ENCODE data around the gene MGAM2. TPM values are rescaled to one million over a fixed set of nuclear protein-coding genes. Genes with fewer than 3 reads are reported as not detected.

The MGAM2 gene
- total RNA-seq, 1 experiment from 2014 or later: not detected

- intact Hi-C loops (cut with micrococcal nuclease; ENCODE audit: unreplicated experiment): no loop called here
- Histone ChIP-seq H3K4me3 (no peak overlapping the region), H4K20me1 (ENCODE audit: insufficient read depth) (no peaks in the 10 kb centered on the region), H3K4me2 (no peak overlapping the region), H3K79me2 (ENCODE audit: low read depth) (no peaks in the 10 kb centered on the region), H3K27me3 (ENCODE audit: insufficient read depth, low read depth) (no peaks in the 10 kb centered on the region), H3K27ac (no peak overlapping the region), H3F3A (ENCODE audit: insufficient read depth, low read depth) (no peaks in the 10 kb centered on the region), H2AFZ (no peak overlapping the region), H3K9me3 (ENCODE audit: insufficient read depth, low read depth) (no peaks in the 10 kb centered on the region), H3K4me1 (replicated peaks; ENCODE audit: insufficient read depth) (no peaks in the 10 kb centered on the region), H3K9me2 (ENCODE audit: insufficient read depth) (no peaks in the 10 kb centered on the region; the same call in 1 of the 2 replicates), H3K36me3 (ENCODE audit: low read depth) (no peaks in the 10 kb centered on the region)
- no peak for DNase-seq
- ChIA-PET CTCF (no interaction called here), POLR2A (ENCODE audit: unreplicated experiment) (no interaction called here)
- BruUV-seq (replicated peaks): no TSS peak
- no peak for TF ChIP-seq CTCF (conservative IDR thresholded peaks at IDR 0.05)
- no peak for TF ChIP-seq EZH2 (IDR thresholded peaks at IDR 0.05; ENCODE audit: low read depth)
Measured at GRCh38 chr7:142088022-142088714, 23.4 kb upstream of the MGAM2 start.

GRCh38 chr7:142089035-142089434, 22.5 kb upstream of the MGAM2 start:
- Histone ChIP-seq H3K9me3 (ENCODE audit: insufficient read depth, low read depth) (no peaks in the 10 kb centered on the region), H3K27ac (no peak overlapping the region), H3K79me2 (ENCODE audit: low read depth) (no peaks in the 10 kb centered on the region), H3K4me2 (no peak overlapping the region), H3K4me1 (replicated peaks; ENCODE audit: insufficient read depth) (no peaks in the 10 kb centered on the region), H3K4me3 (no peak overlapping the region), H2AFZ (no peak overlapping the region), H3F3A (ENCODE audit: insufficient read depth, low read depth) (no peaks in the 10 kb centered on the region), H4K20me1 (ENCODE audit: insufficient read depth) (no peaks in the 10 kb centered on the region), H3K36me3 (ENCODE audit: low read depth) (no peaks in the 10 kb centered on the region), H3K27me3 (ENCODE audit: insufficient read depth, low read depth) (no peaks in the 10 kb centered on the region), H3K9me2 (ENCODE audit: insufficient read depth) (no peaks in the 10 kb centered on the region; the same call in 1 of the 2 replicates)
- ChIA-PET POLR2A (ENCODE audit: unreplicated experiment) (no interaction called here), CTCF (no interaction called here)
- DNase-seq: no peak
- no TSS peak for BruUV-seq (replicated peaks)
- no peak for TF ChIP-seq EZH2 (IDR thresholded peaks at IDR 0.05; ENCODE audit: low read depth)
- no peak for TF ChIP-seq CTCF (conservative IDR thresholded peaks at IDR 0.05)
- intact Hi-C loops (cut with micrococcal nuclease; ENCODE audit: unreplicated experiment): no loop called here

GRCh38 chr7:142091961-142092360, 19.6 kb upstream of the MGAM2 start:
- no peak for TF ChIP-seq CTCF (conservative IDR thresholded peaks at IDR 0.05)
- TF ChIP-seq EZH2 (IDR thresholded peaks at IDR 0.05; ENCODE audit: low read depth): no peak
- H3K36me3 ChIP-seq (ENCODE audit: low read depth): no peaks in the 10 kb centered on the region
- no peaks in the 10 kb centered on the region for H3K9me2 ChIP-seq (ENCODE audit: insufficient read depth)
- H3K4me1 ChIP-seq (replicated peaks; ENCODE audit: insufficient read depth): no peaks in the 10 kb centered on the region
- H2AFZ ChIP-seq: no peak overlapping the region
- no peaks in the 10 kb centered on the region for H3F3A ChIP-seq (ENCODE audit: insufficient read depth, low read depth)
- ChIA-PET CTCF (no interaction called here), POLR2A (ENCODE audit: unreplicated experiment) (no interaction called here)
- no peaks in the 10 kb centered on the region for H4K20me1 ChIP-seq (ENCODE audit: insufficient read depth)
- no peak overlapping the region for H3K4me2 ChIP-seq
- no peak for DNase-seq
- no peaks in the 10 kb centered on the region for H3K9me3 ChIP-seq (ENCODE audit: insufficient read depth, low read depth)
- H3K79me2 ChIP-seq (ENCODE audit: low read depth): no peaks in the 10 kb centered on the region
- BruUV-seq (replicated peaks): no TSS peak
- H3K27ac ChIP-seq: no peak overlapping the region
- H3K4me3 ChIP-seq: no peak overlapping the region
- H3K27me3 ChIP-seq (ENCODE audit: insufficient read depth, low read depth): no peaks in the 10 kb centered on the region
- intact Hi-C loops (cut with micrococcal nuclease; ENCODE audit: unreplicated experiment): no loop called here

Data from PC-9 (cell line).